ENCODE measurements around the gene MSX2. TPM values are rescaled to one million over a fixed set of nuclear protein-coding genes. Genes with fewer than 3 reads are reported as not detected.

MSX2 gene
- total RNA-seq, 2 experiments from 2014 or later: not detected

DNA sequence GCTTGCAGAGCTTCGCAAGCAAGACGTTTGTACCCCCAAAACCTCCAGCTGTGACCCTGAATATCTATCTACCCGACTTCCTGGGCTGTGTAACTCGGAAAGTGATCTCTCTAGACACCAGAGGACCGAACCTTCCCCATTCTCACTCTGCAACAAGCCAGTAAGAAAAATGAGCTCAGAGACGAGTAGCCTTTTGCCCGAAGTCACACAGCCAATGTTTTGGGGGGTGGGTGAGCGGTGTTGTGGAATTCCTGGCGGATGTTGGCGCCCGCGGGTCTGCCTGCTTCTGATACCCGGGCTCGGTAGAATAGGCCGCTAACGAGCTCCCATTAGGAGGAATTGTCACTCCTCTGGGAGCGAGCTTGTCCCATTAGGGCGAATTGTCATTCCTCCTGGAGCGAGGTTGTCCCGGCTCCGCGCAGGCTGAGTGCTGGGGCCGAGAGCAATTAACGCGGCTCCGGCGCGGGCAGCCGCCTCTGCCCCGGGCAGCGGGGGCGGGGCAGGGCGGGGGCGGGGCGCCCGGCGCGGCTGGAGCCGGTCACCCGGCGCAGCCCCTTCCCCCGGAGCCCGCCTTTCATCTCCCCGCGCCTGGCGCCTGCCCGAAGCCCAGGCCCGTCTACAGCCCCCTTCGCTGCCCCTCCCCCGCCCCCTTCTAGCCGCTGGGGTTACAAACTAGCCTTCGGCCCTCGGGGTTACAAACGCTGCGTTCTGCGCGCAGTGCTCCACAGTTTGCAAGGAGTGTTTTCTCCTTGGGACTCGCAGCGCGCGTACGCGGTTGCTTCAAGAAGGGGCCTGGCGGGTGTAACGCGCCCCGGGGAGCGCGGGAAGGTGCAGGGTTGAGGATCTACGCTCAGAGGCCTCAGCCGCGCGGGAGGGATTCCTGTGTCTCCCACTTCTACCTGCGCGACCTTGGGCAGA, 3.5 kb upstream of the MSX2 start:
- ChIA-PET POLR2A (no interaction called here), CTCF (interaction anchor here (0.6 to 1.6 kb wide), 2 partner anchors 9 to 298 kb away, joined by 4 read pairs; no protein-coding TSS in a partner anchor)
- no peak overlapping the region for H3K27ac Mint-ChIP-seq
- H3K9me3 Mint-ChIP-seq (ENCODE audit: low read depth): no peaks in the 10 kb centered on the region
- peaks cover 12% of the 10 kb centered on the region for H3K4me1 Mint-ChIP-seq
- DNase-seq (no peak), ATAC-seq (no peak)
- H3K4me3 Mint-ChIP-seq: no peak overlapping the region
- H3K27me3 Mint-ChIP-seq: peaks cover 71% of the 10 kb centered on the region
- H3K36me3 Mint-ChIP-seq (ENCODE audit: low read depth): no peaks in the 10 kb centered on the region
- intact Hi-C loops (cut with DNase I, micrococcal nuclease): loop anchor here in 1 of 2 experiments (2.0 kb wide), 1 partner anchor 14 kb away; no protein-coding TSS in a partner anchor

DNA sequence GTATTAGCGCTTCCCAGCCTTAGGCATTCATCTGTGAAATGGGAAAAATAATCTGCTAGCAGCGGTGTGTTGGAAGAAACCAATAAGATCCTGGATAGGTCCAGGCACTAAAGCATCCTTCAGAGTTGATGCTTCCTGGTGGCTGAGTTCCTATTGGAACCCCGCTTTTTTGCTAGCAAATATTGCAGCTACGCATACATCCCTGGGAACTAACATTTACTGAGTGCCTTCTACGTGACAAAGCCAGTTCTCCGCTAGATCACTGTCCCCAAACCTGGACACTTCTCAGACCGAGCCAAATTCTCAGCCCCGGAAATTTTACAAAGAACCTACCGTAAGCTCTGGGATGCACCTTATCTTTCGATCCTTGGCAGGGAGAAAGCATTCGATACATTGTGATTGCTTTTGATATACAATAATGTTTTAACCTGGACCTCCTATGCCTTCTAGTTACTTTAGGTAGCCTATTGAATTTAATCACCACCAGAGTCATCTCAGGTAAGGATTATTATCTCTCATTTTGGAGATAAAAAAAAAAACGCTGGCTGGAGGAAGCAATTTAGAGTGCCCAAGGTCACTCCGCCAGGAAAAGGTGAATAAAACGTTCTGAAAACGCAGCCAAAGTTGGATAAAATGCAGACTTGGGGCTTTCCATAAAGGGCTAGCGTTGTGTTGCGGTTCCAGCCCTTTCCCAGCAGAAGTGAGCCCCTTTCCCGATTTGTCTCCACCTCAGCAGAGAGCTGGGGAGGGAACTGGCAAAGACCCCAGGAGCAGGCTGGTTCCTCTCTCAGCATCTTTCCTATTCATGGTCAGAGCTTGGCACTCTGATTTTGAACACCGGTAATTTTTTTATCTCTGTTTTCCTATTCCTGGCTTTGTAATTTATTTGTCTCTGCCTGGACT, 2.6 kb upstream of the MSX2 start:
- Mint-ChIP-seq H3K4me1 (peaks cover 12% of the 10 kb centered on the region), H3K27me3 (peaks cover 75% of the 10 kb centered on the region), H3K27ac (no peak overlapping the region), H3K36me3 (ENCODE audit: low read depth) (no peaks in the 10 kb centered on the region), H3K9me3 (ENCODE audit: low read depth) (no peaks in the 10 kb centered on the region), H3K4me3 (no peak overlapping the region)
- no peak for DNase-seq
- ATAC-seq: no peak
- POLR2A ChIA-PET: interaction anchor here (0.6 kb wide), 1 partner anchor 10 kb away, joined by 6 read pairs; no protein-coding TSS in a partner anchor
- CTCF ChIA-PET: no interaction called here
- intact Hi-C loops (cut with DNase I, micrococcal nuclease): loop anchor here in 1 of 2 experiments (2.0 kb wide), 1 partner anchor 13 kb away; no protein-coding TSS in a partner anchor

DNA sequence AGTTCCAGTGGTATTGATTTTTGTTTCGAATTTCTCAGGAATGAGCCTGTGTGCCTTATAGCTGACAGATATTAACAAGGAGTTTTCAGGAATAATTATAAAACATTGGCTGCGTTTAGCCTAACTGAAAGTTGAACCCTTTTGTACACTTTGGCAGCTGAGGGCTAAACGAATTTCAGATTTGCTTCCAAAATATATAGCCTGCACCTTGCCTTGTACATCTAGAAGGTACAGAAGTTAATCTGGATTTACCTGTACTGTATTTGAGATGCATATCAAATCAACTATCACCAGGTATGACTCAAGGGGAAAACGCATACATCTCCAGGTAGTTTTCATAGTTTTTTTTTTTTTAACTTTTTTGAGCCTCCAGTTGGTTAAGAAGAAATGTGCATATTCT, 1.9 kb upstream of the MSX2 start:
- no peaks in the 10 kb centered on the region for H3K36me3 Mint-ChIP-seq (ENCODE audit: low read depth)
- no peak for DNase-seq
- CTCF ChIA-PET: no interaction called here
- peaks cover 76% of the 10 kb centered on the region for H3K27me3 Mint-ChIP-seq
- H3K4me1 Mint-ChIP-seq: peaks cover 12% of the 10 kb centered on the region
- no peak overlapping the region for H3K27ac Mint-ChIP-seq
- POLR2A ChIA-PET: no interaction called here
- no peak overlapping the region for H3K4me3 Mint-ChIP-seq
- ATAC-seq: no peak
- intact Hi-C loops (cut with DNase I, micrococcal nuclease): no loop called here
- H3K9me3 Mint-ChIP-seq (ENCODE audit: low read depth): no peaks in the 10 kb centered on the region

DNA sequence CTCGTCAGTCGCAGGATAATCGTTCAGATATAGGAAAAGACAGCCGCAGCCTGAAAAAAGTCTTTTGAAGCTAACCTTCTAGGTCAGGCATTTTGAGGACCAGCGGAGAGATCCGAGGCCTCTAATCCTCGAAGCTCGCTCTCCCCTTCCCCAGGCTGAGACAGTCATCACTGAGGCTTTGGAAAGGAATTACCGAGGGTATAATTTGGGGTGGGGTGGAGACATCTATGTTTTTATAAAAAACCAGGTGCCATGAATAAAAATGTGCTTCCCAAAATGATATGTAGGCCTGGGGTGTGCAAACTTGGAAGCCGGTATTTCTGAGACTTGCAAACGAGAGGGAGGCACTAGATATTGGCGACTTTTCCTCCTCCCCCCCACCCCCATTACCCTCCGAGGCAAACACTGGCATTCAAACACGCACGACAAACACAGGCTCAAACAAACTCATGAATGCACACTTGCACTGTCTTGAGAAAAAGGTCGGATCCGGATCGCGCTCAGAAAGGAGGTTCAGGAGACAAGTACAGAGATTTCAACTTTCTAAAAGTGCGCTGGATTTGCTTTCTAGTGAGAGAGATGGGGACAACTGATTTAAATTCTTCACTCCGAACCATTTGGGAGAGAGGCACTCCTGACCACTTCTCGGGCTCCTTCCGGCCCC, 935 bp upstream of the MSX2 start:
- Mint-ChIP-seq H3K9me3 (ENCODE audit: low read depth) (no peaks in the 10 kb centered on the region), H3K36me3 (ENCODE audit: low read depth) (no peaks in the 10 kb centered on the region), H3K27me3 (peaks cover 82% of the 10 kb centered on the region), H3K27ac (no peak overlapping the region), H3K4me3 (peak overlapping the region; percentile 64), H3K4me1 (peaks cover 12% of the 10 kb centered on the region)
- POLR2A ChIA-PET: no interaction called here
- CTCF ChIA-PET: no interaction called here
- no peak for DNase-seq
- no peak for ATAC-seq
- intact Hi-C loops (cut with DNase I, micrococcal nuclease): no loop called here

DNA sequence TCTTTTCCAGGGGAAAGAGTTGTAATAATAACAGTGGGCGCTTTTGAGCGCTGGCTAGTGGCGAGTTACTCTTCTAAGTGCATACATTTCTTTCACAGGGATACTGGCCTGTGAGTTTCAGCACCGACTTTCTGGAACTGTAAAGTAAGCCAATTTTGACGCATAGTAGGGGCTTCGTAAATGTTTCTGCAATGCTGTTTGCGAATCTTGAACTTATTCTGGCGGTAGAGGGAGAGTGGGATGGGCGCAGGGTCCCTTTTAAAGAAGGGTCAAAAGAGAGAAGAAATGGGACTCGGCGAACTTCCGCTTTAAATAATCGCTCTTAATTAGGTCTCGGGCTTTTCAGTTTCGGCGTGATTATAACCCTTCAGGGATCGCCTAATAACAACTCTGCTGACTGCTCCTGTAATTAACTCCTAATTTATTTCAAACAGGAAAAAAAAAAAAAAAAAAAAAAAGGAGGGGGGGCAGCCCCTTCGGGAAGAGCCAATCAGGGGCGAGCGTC, 351 bp upstream of the MSX2 start:
- H3K27ac Mint-ChIP-seq: no peak overlapping the region
- H3K36me3 Mint-ChIP-seq (ENCODE audit: low read depth): no peaks in the 10 kb centered on the region
- H3K4me3 Mint-ChIP-seq: peak overlapping the region; percentile 64
- no peaks in the 10 kb centered on the region for H3K9me3 Mint-ChIP-seq (ENCODE audit: low read depth)
- POLR2A ChIA-PET: no interaction called here
- H3K4me1 Mint-ChIP-seq: peaks cover 12% of the 10 kb centered on the region
- no peak for DNase-seq
- peaks cover 79% of the 10 kb centered on the region for H3K27me3 Mint-ChIP-seq
- CTCF ChIA-PET: no interaction called here
- ATAC-seq: no peak
- intact Hi-C loops (cut with DNase I, micrococcal nuclease): loop anchor here in 1 of 2 experiments (2.0 kb wide), 1 partner anchor 35 kb away; no protein-coding TSS in a partner anchor

DNA sequence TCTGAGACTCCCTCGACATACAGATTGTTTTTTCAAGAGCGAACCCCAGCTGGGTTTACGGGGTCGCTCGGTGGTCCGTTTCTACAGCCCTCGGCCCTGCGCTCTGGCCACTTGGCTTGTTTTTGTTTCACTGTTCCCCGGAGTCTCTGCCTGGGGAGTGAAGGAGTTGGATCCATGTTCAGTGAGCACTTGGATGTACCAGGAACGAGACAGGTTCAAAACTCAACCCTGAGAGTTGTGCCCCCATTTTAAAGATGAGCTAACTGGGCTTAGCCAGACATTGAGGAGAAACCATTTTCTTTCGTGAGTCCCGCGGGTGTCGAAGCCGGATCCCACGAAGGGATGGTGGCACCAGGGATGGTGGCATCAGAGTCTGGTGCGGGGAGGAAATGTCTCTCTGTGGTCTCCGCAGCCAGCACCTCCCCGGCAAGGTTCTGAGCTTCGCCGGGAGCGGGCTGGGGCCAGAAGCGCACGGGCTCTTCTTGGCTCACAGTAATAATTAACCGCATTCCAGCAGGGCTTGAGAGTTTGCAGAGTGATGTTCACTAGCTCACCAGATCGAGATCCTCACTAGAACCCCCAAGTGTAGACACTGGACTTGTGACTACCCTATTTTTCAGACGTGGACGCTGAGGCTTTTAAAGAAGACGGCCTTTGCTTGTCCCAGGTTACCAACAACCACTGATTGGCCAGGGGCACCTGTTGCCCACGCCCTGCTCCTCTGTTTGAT, 1.0 kb downstream of the MSX2 start:
- Mint-ChIP-seq H3K27me3 (peaks cover 74% of the 10 kb centered on the region), H3K4me1 (peaks cover 10% of the 10 kb centered on the region), H3K36me3 (ENCODE audit: low read depth) (no peaks in the 10 kb centered on the region), H3K4me3 (peak overlapping the region; percentile 24), H3K9me3 (ENCODE audit: low read depth) (no peaks in the 10 kb centered on the region), H3K27ac (no peak overlapping the region)
- no peak for ATAC-seq
- POLR2A ChIA-PET: no interaction called here
- DNase-seq: no peak
- CTCF ChIA-PET: interaction anchor here (0.8 kb wide), 1 partner anchor 69 kb away, joined by 3 read pairs; no protein-coding TSS in a partner anchor
- intact Hi-C loops (cut with DNase I, micrococcal nuclease): loop anchor here in 1 of 2 experiments (2.0 kb wide), 1 partner anchor 37 kb away; no protein-coding TSS in a partner anchor

DNA sequence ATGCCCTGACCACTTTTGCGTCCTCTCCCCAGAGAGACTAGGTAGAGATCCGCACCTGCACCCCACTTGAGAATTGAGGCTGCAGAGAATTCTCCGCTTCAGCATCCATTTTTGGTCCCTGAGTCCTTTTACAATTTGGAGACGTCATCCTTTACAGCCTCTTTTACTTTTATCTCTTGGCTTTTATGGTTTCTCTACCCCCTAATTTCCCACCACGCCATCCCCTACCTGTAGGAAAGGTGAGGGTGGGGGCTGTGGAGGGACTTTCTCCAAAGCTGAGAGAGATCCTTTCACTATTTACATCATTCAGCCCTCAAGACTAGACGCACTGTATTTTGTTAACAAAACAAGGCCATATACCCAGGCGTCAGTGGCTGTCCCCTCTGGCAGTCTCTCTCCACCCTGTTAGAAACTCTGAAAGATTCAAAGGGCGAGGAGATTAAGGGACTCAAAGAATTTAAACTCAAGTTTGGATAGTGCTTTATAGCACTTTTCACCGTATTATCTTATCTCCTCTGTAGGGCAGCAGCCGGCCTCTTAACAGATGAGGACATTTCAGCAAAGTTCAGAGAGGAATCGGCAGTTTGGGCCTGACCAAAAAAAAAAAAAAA, 1.7 kb downstream of the MSX2 start:
- CTCF ChIA-PET: interaction anchor here (0.7 to 0.8 kb wide), 2 partner anchors 68 to 297 kb away, joined by 3 read pairs; no protein-coding TSS in a partner anchor
- intact Hi-C loops (cut with DNase I, micrococcal nuclease): loop anchor here in 1 of 2 experiments (2.0 kb wide), 1 partner anchor 37 kb away; no protein-coding TSS in a partner anchor
- peaks cover 8% of the 10 kb centered on the region for H3K4me1 Mint-ChIP-seq

DNA sequence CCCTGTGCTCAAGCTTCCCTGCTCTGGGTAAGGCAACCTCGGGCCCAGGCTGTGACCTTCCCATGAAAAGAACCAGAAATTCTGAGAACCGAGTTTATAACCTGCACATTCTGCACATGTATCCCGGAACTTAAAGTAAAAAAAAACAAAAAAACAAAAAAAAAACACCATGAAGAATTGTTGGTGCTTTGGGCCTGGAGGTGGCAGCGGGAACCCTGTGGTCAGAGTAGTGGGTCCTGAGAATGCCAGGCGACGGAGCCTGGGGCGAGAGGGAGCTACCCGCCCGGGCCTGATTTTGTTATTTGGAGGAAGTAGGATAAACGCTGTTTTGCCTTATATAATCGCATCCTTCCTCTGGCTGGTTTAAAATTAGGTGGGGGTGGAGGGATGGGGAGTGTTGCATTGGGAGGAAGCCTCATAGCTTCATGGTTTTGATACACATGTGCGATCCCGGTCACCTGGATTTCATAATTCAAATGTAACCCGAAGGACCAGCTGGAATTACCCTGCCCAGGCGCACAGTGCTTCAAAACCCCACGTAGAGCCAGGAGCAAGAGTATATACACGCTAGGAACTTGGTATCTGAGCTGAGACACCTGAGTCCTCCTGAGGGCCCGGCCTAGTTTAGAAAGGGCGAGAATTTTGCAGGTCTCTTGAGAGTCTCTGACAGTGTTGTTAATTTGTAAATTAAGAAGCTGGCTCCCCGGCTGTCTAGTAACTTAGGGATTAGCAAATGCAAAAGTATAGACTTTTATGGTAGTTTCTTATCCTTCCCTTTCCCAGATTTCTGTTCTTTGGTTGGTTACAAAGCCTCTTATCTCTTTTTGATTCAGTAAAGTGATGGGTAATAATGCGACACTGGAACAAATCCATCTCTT, 2.8 kb downstream of the MSX2 start:
- ChIA-PET CTCF (interaction anchor here (0.7 kb wide), 1 partner anchor 298 kb away, joined by 3 read pairs; no protein-coding TSS in a partner anchor), POLR2A (no interaction called here)
- intact Hi-C loops (cut with DNase I, micrococcal nuclease): no loop called here
- no peak overlapping the region for H3K4me3 Mint-ChIP-seq
- DNase-seq (no peak), ATAC-seq (no peak)
- H3K27ac Mint-ChIP-seq: no peak overlapping the region
- no peaks in the 10 kb centered on the region for H3K9me3 Mint-ChIP-seq (ENCODE audit: low read depth)
- H3K27me3 Mint-ChIP-seq: peaks cover 75% of the 10 kb centered on the region
- no peaks in the 10 kb centered on the region for H3K36me3 Mint-ChIP-seq (ENCODE audit: low read depth)
- H3K4me1 Mint-ChIP-seq: peaks cover 7% of the 10 kb centered on the region

More for the DNA sequence above, 1.7 kb downstream of the MSX2 start:
- POLR2A ChIA-PET: no interaction called here
- Mint-ChIP-seq H3K27ac (no peak overlapping the region), H3K27me3 (peaks cover 76% of the 10 kb centered on the region), H3K4me3 (no peak overlapping the region), H3K36me3 (ENCODE audit: low read depth) (no peaks in the 10 kb centered on the region), H3K9me3 (ENCODE audit: low read depth) (no peaks in the 10 kb centered on the region)
- ATAC-seq: no peak
- no peak for DNase-seq

DNA sequence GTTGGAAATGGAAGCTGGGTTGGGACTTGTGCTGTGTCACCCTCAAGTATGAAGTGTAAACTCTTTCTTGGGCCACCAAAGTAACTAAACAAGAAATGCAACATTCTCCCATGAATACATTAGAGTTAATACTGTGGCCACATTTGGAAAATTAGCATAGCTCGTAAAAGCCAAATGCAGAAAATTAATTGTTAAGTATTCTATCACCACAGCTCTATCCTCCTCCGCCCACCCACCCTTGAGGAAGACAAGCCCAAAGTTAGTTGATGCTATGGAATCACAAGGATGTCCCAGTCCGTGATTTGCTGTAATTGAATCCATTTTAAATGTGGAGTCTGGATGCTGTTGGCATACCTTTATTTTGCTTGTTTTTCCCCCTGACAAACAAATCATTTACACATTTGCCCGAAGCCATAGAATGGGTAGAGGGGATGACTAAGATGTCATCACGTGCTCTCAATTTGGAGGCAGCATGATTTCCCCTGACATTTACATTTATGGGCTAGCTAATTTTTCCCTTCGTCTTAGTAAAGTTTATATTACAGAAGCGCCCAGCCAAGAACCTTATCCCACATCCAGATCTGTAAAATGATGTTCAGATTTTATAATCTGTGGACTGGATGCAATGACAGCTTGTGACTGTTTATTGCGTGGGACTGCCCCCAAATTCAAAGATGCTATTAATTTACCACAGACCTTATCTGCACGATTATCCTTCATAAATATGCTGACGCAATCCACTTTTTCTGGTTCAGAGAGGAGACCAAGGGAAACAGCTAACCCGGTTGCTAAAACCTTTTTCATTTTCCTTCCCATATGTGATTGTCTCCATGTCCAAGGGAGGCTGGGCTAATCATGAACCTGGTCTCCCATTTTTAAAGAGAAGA, 3.7 kb downstream of the MSX2 start:
- POLR2A ChIA-PET: no interaction called here
- Mint-ChIP-seq H3K27ac (no peak overlapping the region), H3K27me3 (peaks cover 77% of the 10 kb centered on the region), H3K4me3 (no peak overlapping the region), H3K9me3 (ENCODE audit: low read depth) (no peaks in the 10 kb centered on the region), H3K4me1 (peaks cover 7% of the 10 kb centered on the region), H3K36me3 (ENCODE audit: low read depth) (no peaks in the 10 kb centered on the region)
- no peak for ATAC-seq
- CTCF ChIA-PET: no interaction called here
- intact Hi-C loops (cut with DNase I, micrococcal nuclease): no loop called here
- DNase-seq: no peak
